HK-2 (cell line): ENCODE measurements around the gene SYT12.
A peak's percentile ranks its signal among the peaks of the same experiment; 100 is the strongest.
"Not testable (repeated sequence)": the region's sequence is repeated elsewhere in the genome, so short reads cannot be mapped to it uniquely, and the experiment has no call there.

Experiments
- DNase-seq: peaks from one replicate; pipeline ENCODE4 v3.0.0-alpha.2; 2018; ENCODE audit not compliant: unreplicated experiment

Gene SYT12

GRCh38 chr11:67022961-67023956 is at the start of gene SYT12:
TSS of gene SYT12 (plus strand) at chr11:67023134. CDS start at chr11:67030145, 7,011 bp downstream.
- no peak for DNase-seq

GRCh38 chr11:66973956-66974580 is 48.9 kb upstream of the SYT12 start:
- DNase-seq: no peak

GRCh38 chr11:66974724-66975404 is 48.1 kb upstream of the SYT12 start, which contains the start of gene C11orf86:
TSS of gene C11orf86 (plus strand) at chr11:66975304. CDS start at chr11:66975363, 59 bp downstream.
- DNase-seq: no peak

- DNase-seq: no peak
Measured at GRCh38 chr11:66975405-66976027, 47.4 kb upstream of the SYT12 start.

GRCh38 chr11:66976028-66976467 is 46.9 kb upstream of the SYT12 start:
- DNase-seq: no peak

- DNase-seq: no peak
Measured at GRCh38 chr11:66976925-66977324, 46.0 kb upstream of the SYT12 start.

- no peak for DNase-seq
Measured at GRCh38 chr11:66978229-66978628, 44.7 kb upstream of the SYT12 start.

GRCh38 chr11:66978717-66979116 is 44.2 kb upstream of the SYT12 start:
- DNase-seq: no peak

- no peak for DNase-seq
Measured at GRCh38 chr11:66979336-66979980, 43.5 kb upstream of the SYT12 start.

GRCh38 chr11:66981976-66982578 is 40.9 kb upstream of the SYT12 start:
- peak; percentile 79 for DNase-seq

- no peak for DNase-seq
Measured at GRCh38 chr11:66983275-66983924, 39.5 kb upstream of the SYT12 start.

GRCh38 chr11:66985508-66986177 is 37.3 kb upstream of the SYT12 start:
- DNase-seq: no peak

GRCh38 chr11:66986178-66986545 is 36.8 kb upstream of the SYT12 start:
- no peak for DNase-seq

GRCh38 chr11:66987158-66987620 is 35.7 kb upstream of the SYT12 start:
- DNase-seq: no peak

- DNase-seq: no peak
Measured at GRCh38 chr11:66987924-66988637, 34.9 kb upstream of the SYT12 start.

GRCh38 chr11:66988741-66989140 is 34.2 kb upstream of the SYT12 start:
- DNase-seq: not testable (repeated sequence)

- DNase-seq: not testable (repeated sequence)
Measured at GRCh38 chr11:66989360-66989759, 33.6 kb upstream of the SYT12 start.

GRCh38 chr11:66992041-66992440 is 30.9 kb upstream of the SYT12 start:
- DNase-seq: no peak
